HepG2 (cell line): ENCODE measurements around the gene COMMD7. TPM values are rescaled to one million over a fixed set of nuclear protein-coding genes. Genes with fewer than 3 reads are reported as not detected.

Experiments used
- AGO2 ChIP-seq: fragments of 200-400 bp; formaldehyde crosslinking; optimal IDR thresholded peaks from 2 replicates; pipeline ENCODE3; 2017; ENCODE audit warnings: mild to moderate bottlenecking, low read depth, low read length, moderate library complexity
- CENPT ChIP-seq: sonication (generic); formaldehyde crosslinking; IDR thresholded peaks from 2 replicates; pipeline ENCODE4 v1.8.0; 2022; ENCODE audit warnings: low read depth, mild to moderate bottlenecking, moderate library complexity, missing genetic modification reagents
- ELF1 ChIP-seq: sonication (generic); formaldehyde crosslinking; IDR thresholded peaks from 2 replicates; pipeline ENCODE4 v1.4.0; 2020; ENCODE audit warnings: missing genetic modification reagents
- GATA4 ChIP-seq: sonication (generic); IDR thresholded peaks from 2 replicates; pipeline ENCODE4 v1.6.1; 2016; ENCODE audit warnings: antibody characterized with exemption, low read depth, borderline replicate concordance
- HNRNPH1 ChIP-seq: fragments of 200-400 bp; formaldehyde crosslinking; optimal IDR thresholded peaks from 2 replicates; pipeline ENCODE3; 2017; ENCODE audit warnings: mild to moderate bottlenecking, low read depth, low read length
- HNRNPL ChIP-seq: fragments of 200-400 bp; formaldehyde crosslinking; IDR thresholded peaks from 2 replicates; pipeline ENCODE4 v1.6.1; 2017; ENCODE audit warnings: mild to moderate bottlenecking, low read depth, low read length
- KLF16 ChIP-seq, 2 experiments: sonication (generic) in 1 of 2; formaldehyde crosslinking in 1 of 2; IDR thresholded peaks; 2 replicates each; pipeline versions ENCODE4 v1.6.1 to v1.8.0; 2016 to 2023; ENCODE audit warnings: missing genetic modification reagents in 2 of 2, missing compliant biosample characterization in 1 of 2
- KMT2A ChIP-seq: sonication (generic); formaldehyde crosslinking; IDR thresholded peaks from 2 replicates; pipeline ENCODE4 v1.4.0; 2020; ENCODE audit warnings: missing genetic modification reagents
- MXD3 ChIP-seq: IDR thresholded peaks from 2 replicates; pipeline ENCODE4 v1.6.1; 2016; ENCODE audit warnings: mild to moderate bottlenecking, missing biosample characterization, missing genetic modification reagents
- NPAS2 ChIP-seq: sonication (generic); formaldehyde crosslinking; IDR thresholded peaks from 2 replicates; pipeline ENCODE4 v1.8.0; 2022; ENCODE audit warnings: mild to moderate bottlenecking, missing genetic modification reagents, borderline replicate concordance
- PAXIP1 ChIP-seq: sonication (generic); formaldehyde crosslinking; conservative IDR thresholded peaks from 2 replicates; pipeline ENCODE4 v1.4.0; 2020; ENCODE audit warnings: mild to moderate bottlenecking, missing genetic modification reagents, moderate library complexity
- RELA ChIP-seq: sonication (generic); formaldehyde crosslinking; IDR thresholded peaks from 2 replicates; pipeline ENCODE4 v1.4.0; 2020; ENCODE audit warnings: missing genetic modification reagents
- SP2 ChIP-seq: sonication (generic); formaldehyde crosslinking; IDR thresholded peaks from 2 replicates; pipeline ENCODE4 v1.5.1; 2020; ENCODE audit warnings: mild to moderate bottlenecking, missing genetic modification reagents
- ZBTB7B ChIP-seq: sonication (generic); formaldehyde crosslinking; IDR thresholded peaks from 2 replicates; pipeline ENCODE4 v1.4.0; 2020; ENCODE audit warnings: missing genetic modification reagents
- ZNF234 ChIP-seq: sonication (generic); formaldehyde crosslinking; conservative IDR thresholded peaks from 2 replicates; pipeline ENCODE4 v1.5.1; 2020; ENCODE audit warnings: mild to moderate bottlenecking, missing genetic modification reagents
- ZNF296 ChIP-seq: sonication (generic); formaldehyde crosslinking; conservative IDR thresholded peaks from 2 replicates; pipeline ENCODE4 v1.5.0; 2020; ENCODE audit warnings: mild to moderate bottlenecking, missing genetic modification reagents
- ZNF430 ChIP-seq: sonication (generic); formaldehyde crosslinking; IDR thresholded peaks from 2 replicates; pipeline ENCODE4 v1.9.0; 2021; ENCODE audit warnings: mild to moderate bottlenecking, missing genetic modification reagents
- ZNF75D ChIP-seq: sonication (generic); formaldehyde crosslinking; IDR thresholded peaks from 2 replicates; pipeline ENCODE4 v1.8.1; 2023; ENCODE audit warnings: missing genetic modification reagents, mild to moderate bottlenecking, borderline replicate concordance
- ZNF772 ChIP-seq: sonication (generic); formaldehyde crosslinking; IDR thresholded peaks from 2 replicates; pipeline ENCODE4 v1.5.0; 2020; ENCODE audit warnings: mild to moderate bottlenecking, missing genetic modification reagents
- polyA plus RNA-seq, 8 experiments: library from polyadenylated mRNA; depleted of rRNA in 3 of 8; stranded (reverse) in 7 of 8; unstranded in 1 of 8; fragments of >200 nt; fragmentation: Illumina TruSeq in 4 of 8; extraction: Trizol in 4 of 8; gene quantifications; 2 replicates each; pipeline versions ENCODE4 v1.2.1 to v1.2.3, GENCODE V29; 2011 to 2016; ENCODE audit warnings: low read depth in 4 of 8, missing spikeins in 1 of 8, mixed read lengths in 1 of 8; ENCODE audit not compliant: insufficient read depth in 1 of 8
- total RNA-seq, 5 experiments: library from RNA; depleted of rRNA; stranded (reverse); fragments of >200 nt; fragmentation: Illumina TruSeq; extraction: Trizol; gene quantifications; 2 replicates each; pipeline ENCODE4 v1.2.3, GENCODE V29; 2016; ENCODE audit warnings: low read depth in 1 of 5
- TF ChIP-seq, protein P1 (sequence below): sonication (generic); formaldehyde crosslinking; IDR thresholded peaks from 2 replicates; pipeline ENCODE4 v1.8.0; 2022; ENCODE audit warnings: mild to moderate bottlenecking, missing genetic modification reagents, moderate library complexity
- TF ChIP-seq, protein P2 (sequence below): sonication (generic); formaldehyde crosslinking; IDR thresholded peaks from 2 replicates; pipeline ENCODE4 v1.8.0; 2022; ENCODE audit warnings: mild to moderate bottlenecking, missing genetic modification reagents
- TF ChIP-seq, protein P3 (sequence below): sonication (generic); formaldehyde crosslinking; IDR thresholded peaks from 2 replicates; pipeline ENCODE4 v1.4.0; 2020; ENCODE audit warnings: missing genetic modification reagents

COMMD7 gene
- total and polyA plus RNA-seq, 2 of the 13 experiments (the other 11 are each of a cell fraction or from before 2014, with no cell fraction given), result 42.1 to 53.3 TPM

DNA sequence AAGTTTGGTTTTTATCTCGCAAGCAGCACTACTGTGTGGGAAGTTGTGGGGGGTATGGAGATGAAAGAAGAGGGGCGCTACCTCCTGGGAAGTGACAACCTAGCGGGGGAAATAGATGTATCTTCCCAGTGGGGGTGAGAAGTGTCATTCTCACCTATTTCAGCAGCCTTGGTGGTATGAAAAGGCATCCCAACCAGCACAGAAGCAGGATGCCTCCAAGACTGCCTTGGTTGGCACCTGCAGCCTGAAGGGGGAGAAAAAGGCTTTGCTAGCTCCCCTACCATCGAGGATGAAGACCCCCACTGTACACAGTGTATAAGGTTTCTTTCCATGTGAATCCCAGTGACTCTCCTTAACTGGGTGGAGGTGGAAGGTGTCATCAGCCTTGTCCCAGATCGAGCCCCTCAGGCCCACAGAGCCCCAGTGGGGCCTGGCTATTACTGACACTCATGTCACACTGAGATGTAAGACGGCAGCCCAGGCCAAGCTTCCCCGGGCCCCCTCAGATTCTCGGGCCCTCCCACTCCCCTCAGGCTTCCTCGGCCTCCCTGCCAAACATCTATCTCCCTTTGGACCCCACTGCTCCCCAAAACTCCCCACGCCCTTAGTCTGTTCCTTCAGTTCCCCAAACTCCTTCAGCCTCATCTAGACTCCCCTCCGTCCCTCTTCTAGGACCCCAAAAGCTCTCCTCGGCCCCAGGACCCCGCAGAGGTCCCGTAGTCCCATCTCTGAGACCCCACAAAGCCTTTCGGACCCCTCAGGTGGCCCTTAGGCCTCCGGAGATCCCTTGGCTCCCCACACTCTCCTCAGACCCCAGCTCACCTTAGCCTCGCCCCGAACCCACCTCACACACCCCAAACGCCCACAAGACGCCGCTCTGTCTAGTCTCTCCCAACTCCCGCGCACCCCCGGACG is 688 bp downstream of the COMMD7 start (continued):
- TF ChIP-seq, protein P1, sequence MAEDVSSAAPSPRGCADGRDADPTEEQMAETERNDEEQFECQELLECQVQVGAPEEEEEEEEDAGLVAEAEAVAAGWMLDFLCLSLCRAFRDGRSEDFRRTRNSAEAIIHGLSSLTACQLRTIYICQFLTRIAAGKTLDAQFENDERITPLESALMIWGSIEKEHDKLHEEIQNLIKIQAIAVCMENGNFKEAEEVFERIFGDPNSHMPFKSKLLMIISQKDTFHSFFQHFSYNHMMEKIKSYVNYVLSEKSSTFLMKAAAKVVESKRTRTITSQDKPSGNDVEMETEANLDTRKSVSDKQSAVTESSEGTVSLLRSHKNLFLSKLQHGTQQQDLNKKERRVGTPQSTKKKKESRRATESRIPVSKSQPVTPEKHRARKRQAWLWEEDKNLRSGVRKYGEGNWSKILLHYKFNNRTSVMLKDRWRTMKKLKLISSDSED (CRISPR knock-in tag), result no peak
- TF ChIP-seq HNRNPH1 (no peak), ELF1 (CRISPR knock-in tag) (no peak; the same call in 1 of the 2 replicates), ZNF296 (CRISPR knock-in tag) (no peak), SP2 (CRISPR knock-in tag) (0 out of 2 replicates have a peak, but pooled peaks have one; percentile 15), RELA (CRISPR knock-in tag) (no peak), AGO2 (no peak), PAXIP1 (CRISPR knock-in tag) (no peak), ZBTB7B (CRISPR knock-in tag) (no peak), ZNF772 (0 out of 2 replicates have a peak, but pooled peaks have one; percentile 8), ZNF234 (CRISPR knock-in tag) (no peak), HNRNPL (no peak), CENPT (no peak), MXD3 (CRISPR knock-in tag) (no peak), ZNF75D (CRISPR knock-in tag) (no peak), KLF16 (CRISPR knock-in tag; IDR thresholded peaks at IDR 0.05) (no peak), ZNF430 (CRISPR knock-in tag) (no peak), GATA4 (0 out of 2 replicates have a peak, but pooled peaks have one; percentile 17), NPAS2 (CRISPR knock-in tag) (0 out of 2 replicates have a peak, but pooled peaks have one; percentile 57), KMT2A (CRISPR knock-in tag) (no peak)
- TF ChIP-seq, protein P2, sequence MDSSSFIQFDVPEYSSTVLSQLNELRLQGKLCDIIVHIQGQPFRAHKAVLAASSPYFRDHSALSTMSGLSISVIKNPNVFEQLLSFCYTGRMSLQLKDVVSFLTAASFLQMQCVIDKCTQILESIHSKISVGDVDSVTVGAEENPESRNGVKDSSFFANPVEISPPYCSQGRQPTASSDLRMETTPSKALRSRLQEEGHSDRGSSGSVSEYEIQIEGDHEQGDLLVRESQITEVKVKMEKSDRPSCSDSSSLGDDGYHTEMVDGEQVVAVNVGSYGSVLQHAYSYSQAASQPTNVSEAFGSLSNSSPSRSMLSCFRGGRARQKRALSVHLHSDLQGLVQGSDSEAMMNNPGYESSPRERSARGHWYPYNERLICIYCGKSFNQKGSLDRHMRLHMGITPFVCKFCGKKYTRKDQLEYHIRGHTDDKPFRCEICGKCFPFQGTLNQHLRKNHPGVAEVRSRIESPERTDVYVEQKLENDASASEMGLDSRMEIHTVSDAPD, result no peak
- TF ChIP-seq, protein P3, sequence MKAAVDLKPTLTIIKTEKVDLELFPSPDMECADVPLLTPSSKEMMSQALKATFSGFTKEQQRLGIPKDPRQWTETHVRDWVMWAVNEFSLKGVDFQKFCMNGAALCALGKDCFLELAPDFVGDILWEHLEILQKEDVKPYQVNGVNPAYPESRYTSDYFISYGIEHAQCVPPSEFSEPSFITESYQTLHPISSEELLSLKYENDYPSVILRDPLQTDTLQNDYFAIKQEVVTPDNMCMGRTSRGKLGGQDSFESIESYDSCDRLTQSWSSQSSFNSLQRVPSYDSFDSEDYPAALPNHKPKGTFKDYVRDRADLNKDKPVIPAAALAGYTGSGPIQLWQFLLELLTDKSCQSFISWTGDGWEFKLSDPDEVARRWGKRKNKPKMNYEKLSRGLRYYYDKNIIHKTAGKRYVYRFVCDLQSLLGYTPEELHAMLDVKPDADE (CRISPR knock-in tag), result no peak
